Mesenchymal stem cell (in vitro differentiated cells and primary cell): Measurements from ENCODE around the gene SSB.
"Not testable (repeated sequence)": the region's sequence is repeated elsewhere in the genome, so short reads cannot be mapped to it uniquely, and the experiment has no call there.

Source experiments
- DNase-seq: peaks from one replicate; pipeline ENCODE4 v3.0.0-alpha.2; 2013
- H2AFZ ChIP-seq: one replicate; pipeline ENCODE4 v1.6.1; 2013; ENCODE audit warnings: low read depth, mild to moderate bottlenecking, control low read depth, inconsistent platforms, low read length, moderate library complexity
- H2AK5ac ChIP-seq: 2 replicates; pipeline ENCODE4 v1.6.1; 2013; ENCODE audit warnings: low read length, moderate library complexity, mild to moderate bottlenecking, inconsistent platforms; ENCODE audit not compliant: severe bottlenecking
- H2BK120ac ChIP-seq: one replicate; pipeline ENCODE4 v1.6.1; 2013; ENCODE audit warnings: low read depth, mild to moderate bottlenecking, inconsistent platforms, low read length, moderate library complexity
- H2BK12ac ChIP-seq, 2 experiments: one replicate each; pipeline ENCODE4 v1.6.1; 2013; ENCODE audit warnings: inconsistent platforms in 2 of 2, low read length in 2 of 2, mild to moderate bottlenecking in 2 of 2, moderate library complexity in 2 of 2, control low read depth in 1 of 2
- H2BK15ac ChIP-seq: one replicate; pipeline ENCODE4 v1.6.1; 2013; ENCODE audit warnings: mild to moderate bottlenecking, low read depth, inconsistent platforms; ENCODE audit not compliant: poor library complexity, severe bottlenecking
- H2BK5ac ChIP-seq: 2 replicates; pipeline ENCODE4 v1.6.1; 2013; ENCODE audit warnings: low read depth, mild to moderate bottlenecking, low read length, control low read depth, inconsistent platforms; ENCODE audit not compliant: poor library complexity, severe bottlenecking
- H3K14ac ChIP-seq, 2 experiments: one replicate each; pipeline ENCODE4 v1.6.1; 2013; ENCODE audit warnings: inconsistent platforms in 2 of 2, low read length in 2 of 2, control low read depth in 1 of 2, mild to moderate bottlenecking in 1 of 2, moderate library complexity in 1 of 2
- H3K18ac ChIP-seq, 2 experiments: one replicate each; pipeline ENCODE4 v1.6.1; 2013; ENCODE audit warnings: inconsistent platforms in 2 of 2, low read length in 2 of 2, control low read depth in 1 of 2, low read depth in 1 of 2, mild to moderate bottlenecking in 1 of 2
- H3K23ac ChIP-seq, 2 experiments: one replicate each; pipeline ENCODE4 v1.6.1; 2013; ENCODE audit warnings: inconsistent platforms in 2 of 2, low read length in 2 of 2, mild to moderate bottlenecking in 2 of 2, moderate library complexity in 2 of 2, control low read depth in 1 of 2
- H3K27ac ChIP-seq: 2 replicates; pipeline ENCODE4 v1.5.1; 2013; ENCODE audit warnings: mild to moderate bottlenecking, moderate library complexity, low read length, control low read depth, inconsistent platforms; ENCODE audit not compliant: poor library complexity, severe bottlenecking
- H3K27me3 ChIP-seq, 2 experiments: 2 replicates each; pipeline versions ENCODE4 v1.6.1 to v1.7.0; 2013; ENCODE audit warnings: low read length in 2 of 2, mild to moderate bottlenecking in 2 of 2, moderate library complexity in 2 of 2, control low read depth in 1 of 2, inconsistent platforms in 1 of 2; ENCODE audit not compliant: control insufficient read depth in 1 of 2, insufficient read depth in 1 of 2
- H3K36me3 ChIP-seq, 2 experiments: 2 replicates each; pipeline versions ENCODE4 v1.6.1 to v1.7.0; 2013; ENCODE audit warnings: low read length in 2 of 2, control low read depth in 1 of 2, inconsistent platforms in 1 of 2, low read depth in 1 of 2, mild to moderate bottlenecking in 1 of 2; ENCODE audit not compliant: insufficient read depth in 2 of 2, control insufficient read depth in 1 of 2
- H3K4ac ChIP-seq, 2 experiments: one replicate each; pipeline ENCODE4 v1.6.1; 2013; ENCODE audit warnings: inconsistent platforms in 2 of 2, low read length in 2 of 2, mild to moderate bottlenecking in 2 of 2, moderate library complexity in 2 of 2, control low read depth in 1 of 2, low read depth in 1 of 2
- H3K4me1 ChIP-seq: 2 replicates; pipeline ENCODE4 v1.6.1; 2013; ENCODE audit warnings: low read depth, low read length, control low read depth; ENCODE audit not compliant: control insufficient read depth, insufficient read depth
- H3K4me2 ChIP-seq: 2 replicates; pipeline ENCODE4 v1.6.1; 2013; ENCODE audit warnings: low read length, mild to moderate bottlenecking, inconsistent platforms; ENCODE audit not compliant: poor library complexity, severe bottlenecking
- H3K4me3 ChIP-seq, 2 experiments: 2 replicates each; pipeline versions ENCODE4 v1.5.1 to v1.7.0; 2013; ENCODE audit warnings: low read length in 2 of 2, mild to moderate bottlenecking in 2 of 2, control low read depth in 1 of 2, low read depth in 1 of 2; ENCODE audit not compliant: insufficient read depth in 1 of 2
- H3K79me1 ChIP-seq: replicated peaks from 2 replicates; pipeline ENCODE4 v1.6.1; 2013; ENCODE audit warnings: mild to moderate bottlenecking, control low read depth, low read length, inconsistent platforms; ENCODE audit not compliant: poor library complexity, severe bottlenecking
- H3K9ac ChIP-seq: 2 replicates; pipeline ENCODE4 v1.7.0; 2013; ENCODE audit warnings: mild to moderate bottlenecking, low read length, moderate library complexity
- H3K9me3 ChIP-seq: 2 replicates; pipeline ENCODE4 v1.7.0; 2013; ENCODE audit warnings: mild to moderate bottlenecking, low read length; ENCODE audit not compliant: control insufficient read depth
- H4K8ac ChIP-seq: one replicate; pipeline ENCODE4 v1.6.1; 2013; ENCODE audit warnings: inconsistent platforms, mild to moderate bottlenecking, low read length, moderate library complexity
- H4K91ac ChIP-seq: one replicate; pipeline ENCODE4 v1.6.1; 2013; ENCODE audit warnings: mild to moderate bottlenecking, low read length, inconsistent platforms
- WGBS: methylation state at CpG from one replicate; pipeline ENCODE4 v1.1.7; 2013; ENCODE audit warnings: mixed read lengths; 5-methylcytosine and 5-hydroxymethylcytosine counted together

SSB gene

GRCh38 chr2:169757356-169757755, 41.3 kb upstream of the SSB start:
- H3K4me1 ChIP-seq, result no peaks in the 10 kb centered on the region
- H3K9me3 ChIP-seq, result no peaks in the 10 kb centered on the region
- H2BK120ac ChIP-seq, result no peak overlapping the region
- no peak overlapping the region for H2BK5ac ChIP-seq
- H3K27me3 ChIP-seq, result no peaks in the 10 kb centered on the region
- H3K4me3 ChIP-seq, result no peak overlapping the region
- no peak overlapping the region for H4K91ac ChIP-seq
- no peak overlapping the region for H4K8ac ChIP-seq
- no peaks in the 10 kb centered on the region for H3K36me3 ChIP-seq
- no peak for DNase-seq
- no peaks in the 10 kb centered on the region for H3K79me1 ChIP-seq
- no peak overlapping the region for H2AK5ac ChIP-seq
- H3K4me2 ChIP-seq, result no peak overlapping the region
- H3K27ac ChIP-seq, result no peak overlapping the region
- no peak overlapping the region for H2BK15ac ChIP-seq
- no peak overlapping the region for H3K23ac ChIP-seq
- no peak overlapping the region for H3K18ac ChIP-seq
- H3K4ac ChIP-seq, result no peak overlapping the region
- no peak overlapping the region for H3K14ac ChIP-seq
- H3K9ac ChIP-seq, result no peak overlapping the region
- no peak overlapping the region for H2AFZ ChIP-seq
- no peak overlapping the region for H2BK12ac ChIP-seq
- WGBS, result 92% methylated on average over 3 of the region's 3 CpGs

GRCh38 chr2:169757778-169758177, 40.9 kb upstream of the SSB start:
- no peak overlapping the region for H2BK120ac ChIP-seq
- no peak overlapping the region for H3K4me3 ChIP-seq
- H3K9me3 ChIP-seq, result no peaks in the 10 kb centered on the region
- no peaks in the 10 kb centered on the region for H3K79me1 ChIP-seq
- H4K91ac ChIP-seq, result no peak overlapping the region
- WGBS, result 100% methylated on average over 1 of the region's 2 CpGs
- no peak overlapping the region for H2BK5ac ChIP-seq
- H3K18ac ChIP-seq, result no peak overlapping the region
- no peaks in the 10 kb centered on the region for H3K36me3 ChIP-seq
- no peak overlapping the region for H2AFZ ChIP-seq
- no peak overlapping the region for H2BK12ac ChIP-seq
- H3K27me3 ChIP-seq, result no peaks in the 10 kb centered on the region
- H3K4me2 ChIP-seq, result no peak overlapping the region
- no peak overlapping the region for H3K9ac ChIP-seq
- H3K4me1 ChIP-seq, result no peaks in the 10 kb centered on the region
- DNase-seq, result no peak
- H3K27ac ChIP-seq, result no peak overlapping the region
- H2AK5ac ChIP-seq, result no peak overlapping the region
- H2BK15ac ChIP-seq, result no peak overlapping the region
- no peak overlapping the region for H3K4ac ChIP-seq
- no peak overlapping the region for H3K14ac ChIP-seq
- no peak overlapping the region for H4K8ac ChIP-seq
- H3K23ac ChIP-seq, result no peak overlapping the region

GRCh38 chr2:169759987-169760386, 38.7 kb upstream of the SSB start:
- no peak overlapping the region for H3K9ac ChIP-seq
- no peak overlapping the region for H3K4me2 ChIP-seq
- no peaks in the 10 kb centered on the region for H3K4me1 ChIP-seq
- H4K8ac ChIP-seq, result no peak overlapping the region
- H2BK5ac ChIP-seq, result no peak overlapping the region
- H2BK120ac ChIP-seq, result no peak overlapping the region
- H2AFZ ChIP-seq, result no peak overlapping the region
- H3K23ac ChIP-seq, result no peak overlapping the region
- H3K36me3 ChIP-seq, result no peaks in the 10 kb centered on the region
- H2AK5ac ChIP-seq, result no peak overlapping the region
- no peak overlapping the region for H3K14ac ChIP-seq
- no peak overlapping the region for H2BK15ac ChIP-seq
- WGBS, result 75% methylated on average over 4 of the region's 7 CpGs
- H3K79me1 ChIP-seq, result no peaks in the 10 kb centered on the region
- no peak overlapping the region for H3K4ac ChIP-seq
- no peak overlapping the region for H2BK12ac ChIP-seq
- no peak overlapping the region for H3K4me3 ChIP-seq
- DNase-seq, result no peak
- no peak overlapping the region for H4K91ac ChIP-seq
- H3K27ac ChIP-seq, result no peak overlapping the region
- H3K27me3 ChIP-seq, result no peaks in the 10 kb centered on the region
- H3K18ac ChIP-seq, result no peak overlapping the region
- no peaks in the 10 kb centered on the region for H3K9me3 ChIP-seq

- not testable (repeated sequence) for H4K91ac ChIP-seq, H3K14ac ChIP-seq, H3K4ac ChIP-seq, H3K23ac ChIP-seq, H2BK15ac ChIP-seq, H3K9ac ChIP-seq, H3K9me3 ChIP-seq, H3K27me3 ChIP-seq, H2AK5ac ChIP-seq, H2BK12ac ChIP-seq, H3K36me3 ChIP-seq, DNase-seq, H3K18ac ChIP-seq, H3K27ac ChIP-seq, H2BK5ac ChIP-seq, H3K4me1 ChIP-seq, H4K8ac ChIP-seq, H2BK120ac ChIP-seq, H3K4me3 ChIP-seq, H3K4me2 ChIP-seq, H3K79me1 ChIP-seq, H2AFZ ChIP-seq
- 97% methylated on average over 3 of the region's 3 CpGs for WGBS
Measured at GRCh38 chr2:169760798-169761197, 37.9 kb upstream of the SSB start.
